CD14-positive monocyte (primary cell): ENCODE data around the gene ZNHIT3. TPM values are rescaled to one million over a fixed set of nuclear protein-coding genes. Genes with fewer than 3 reads are reported as not detected.

ENCODE experiments used
- DNase-seq, 3 donors: peaks; one replicate each; pipeline ENCODE4 v3.0.0-alpha.2; 2011 to 2022
- H2AFZ ChIP-seq: 2 replicates; pipeline ENCODE4 v1.6.0; 2012; ENCODE audit warnings: mild to moderate bottlenecking, low read depth, low read length, inconsistent platforms; ENCODE audit not compliant: insufficient read depth, poor library complexity, severe bottlenecking
- H3K27ac ChIP-seq, 2 donors: 1 replicate in 1 of 2; 2 replicates in 1 of 2; pipeline ENCODE4 v1.5.1; 2012 to 2013; ENCODE audit warnings: low read length in 2 of 2, control low read depth in 1 of 2, inconsistent platforms in 1 of 2, low read depth in 1 of 2, mild to moderate bottlenecking in 1 of 2
- H3K27me3 ChIP-seq, 2 donors: one replicate each; pipeline versions ENCODE4 v1.6.0 to v1.6.1; 2011 to 2013; ENCODE audit warnings: low read length in 2 of 2; ENCODE audit not compliant: control insufficient read depth in 2 of 2, insufficient read depth in 2 of 2
- H3K36me3 ChIP-seq, 2 donors: replicated peaks in 1 of 2; 1 replicate in 1 of 2; 2 replicates in 1 of 2; pipeline versions ENCODE4 v1.5.1 to v1.6.1; 2012 to 2013; ENCODE audit warnings: low read length in 2 of 2, control low read depth in 1 of 2, inconsistent platforms in 1 of 2, mild to moderate bottlenecking in 1 of 2; ENCODE audit not compliant: insufficient read depth in 2 of 2, control insufficient read depth in 1 of 2
- H3K4me1 ChIP-seq, 2 donors: 1 replicate in 1 of 2; 2 replicates in 1 of 2; pipeline versions ENCODE4 v1.5.1 to v1.6.1; 2012 to 2013; ENCODE audit warnings: low read length in 2 of 2, control low read depth in 1 of 2, inconsistent platforms in 1 of 2, mild to moderate bottlenecking in 1 of 2, moderate library complexity in 1 of 2; ENCODE audit not compliant: insufficient read depth in 2 of 2, control insufficient read depth in 1 of 2
- H3K4me2 ChIP-seq: replicated peaks from 2 replicates; pipeline ENCODE3; 2012; ENCODE audit warnings: low read length, moderate library complexity, mild to moderate bottlenecking; ENCODE audit not compliant: poor library complexity, severe bottlenecking; ENCODE audit errors: extremely low read depth
- H3K4me3 ChIP-seq, 3 experiments: fragments of 200-600 bp in 1 of 3; sonication (generic) in 1 of 3; replicated peaks in 1 of 3; 1 replicate in 2 of 3; 2 replicates in 1 of 3; pipeline ENCODE4 v1.5.1; 2011 to 2013; ENCODE audit warnings: low read length in 3 of 3, mild to moderate bottlenecking in 3 of 3, control low read depth in 2 of 3, low read depth in 2 of 3, inconsistent platforms in 1 of 3, moderate library complexity in 1 of 3
- H3K79me2 ChIP-seq: 2 replicates; pipeline ENCODE4 v1.6.0; 2012; ENCODE audit warnings: mild to moderate bottlenecking, control low read depth, inconsistent platforms, low read length, moderate library complexity; ENCODE audit not compliant: insufficient read depth
- H3K9ac ChIP-seq: 2 replicates; pipeline ENCODE4 v1.6.0; 2017; ENCODE audit warnings: low read length, mild to moderate bottlenecking; ENCODE audit not compliant: insufficient read depth, poor library complexity, severe bottlenecking
- H3K9me3 ChIP-seq, 2 donors: replicated peaks in 1 of 2; 1 replicate in 1 of 2; 2 replicates in 1 of 2; pipeline versions ENCODE4 v1.5.1 to v1.6.1; 2012 to 2013; ENCODE audit warnings: low read length in 2 of 2, control low read depth in 1 of 2; ENCODE audit not compliant: control insufficient read depth in 1 of 2, insufficient read depth in 1 of 2
- H4K20me1 ChIP-seq: 2 replicates; pipeline ENCODE4 v1.6.0; 2012; ENCODE audit warnings: mild to moderate bottlenecking, low read length, control low read depth, moderate library complexity; ENCODE audit not compliant: insufficient read depth
- H3K27ac Mint-ChIP-seq, 7 donors: one replicate each; pipeline ENCODE4 v1.8.0; 2020; ENCODE audit warnings: mild to moderate bottlenecking in 7 of 7, mixed read lengths in 7 of 7, moderate library complexity in 6 of 7, inconsistent platforms in 2 of 7
- H3K27me3 Mint-ChIP-seq, 3 donors: one replicate each; pipeline ENCODE4 v1.8.0; 2021 to 2022; ENCODE audit warnings: low read depth in 3 of 3, mild to moderate bottlenecking in 3 of 3, mixed read lengths in 3 of 3, moderate library complexity in 3 of 3, inconsistent platforms in 1 of 3
- H3K36me3 Mint-ChIP-seq, 2 donors: one replicate each; pipeline ENCODE4 v1.8.0; 2020; ENCODE audit warnings: mixed read lengths in 2 of 2, inconsistent platforms in 1 of 2, mild to moderate bottlenecking in 1 of 2
- H3K4me1 Mint-ChIP-seq: one replicate; pipeline ENCODE4 v1.8.0; 2020; ENCODE audit warnings: mild to moderate bottlenecking, mixed read lengths
- H3K4me3 Mint-ChIP-seq, 2 donors: one replicate each; pipeline ENCODE4 v1.8.0; 2020; ENCODE audit warnings: mild to moderate bottlenecking in 2 of 2, mixed read lengths in 2 of 2, moderate library complexity in 1 of 2
- H3K9me3 Mint-ChIP-seq, 7 donors: one replicate each; pipeline ENCODE4 v1.8.0; 2020 to 2022; ENCODE audit warnings: mixed read lengths in 7 of 7, mild to moderate bottlenecking in 6 of 7, moderate library complexity in 6 of 7, inconsistent platforms in 2 of 7
- CTCF ChIP-seq: fragments of 200-600 bp; IDR thresholded peaks from one replicate; pipeline ENCODE4 v1.8.0; 2022; ENCODE audit warnings: antibody characterized with exemption, mild to moderate bottlenecking
- WGBS: methylation state at CpG from one replicate; pipeline ENCODE4 v1.1.5; 2013; ENCODE audit warnings: missing lambda C conversion rate; ENCODE audit not compliant: insufficient coverage; 5-methylcytosine and 5-hydroxymethylcytosine counted together
- intact Hi-C, 2 donors: fragments of 100-400 bp; cut with micrococcal nuclease; formaldehyde crosslinking; loops; one replicate each; pipeline versions ENCODE4 v1.15.0 to v1.15.1; 2023
- polyA plus RNA-seq, 3 donors: library from polyadenylated mRNA; depleted of rRNA in 1 of 3; unstranded in 2 of 3; stranded (reverse) in 1 of 3; fragments of 300-500 nt in 2 of 3; fragments of >200 nt in 1 of 3; fragmentation: Illumina TruSeq in 2 of 3; gene quantifications; 1 replicate in 2 of 3; 2 replicates in 1 of 3; pipeline ENCODE4 v1.2.3, GENCODE V29; 2012 to 2021

The ZNHIT3 gene
- polyA plus RNA-seq, 3 donors = 27.6 to 70.4 (median 63.5) TPM

DNA sequence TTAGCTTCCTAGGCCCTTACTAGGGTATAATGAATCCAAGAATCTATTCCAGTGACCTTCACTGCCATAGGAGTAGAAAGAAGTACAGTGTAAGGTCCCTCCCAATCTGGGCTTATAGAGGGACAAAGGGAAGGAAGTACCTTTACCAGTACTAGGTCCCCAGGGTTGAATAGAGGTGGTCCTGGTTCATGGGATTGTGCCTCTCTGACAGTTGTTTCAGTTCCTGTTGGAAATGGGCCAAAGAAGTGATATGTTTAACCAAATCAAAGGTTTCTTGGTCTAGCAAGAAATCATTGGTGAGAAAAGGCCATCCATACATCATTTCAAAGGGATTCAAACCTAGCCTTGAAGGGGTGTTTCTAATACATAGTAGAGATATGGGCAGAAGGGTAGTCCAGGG, 16.0 kb upstream of the ZNHIT3 start:
- intact Hi-C loops = no loop called here
- Histone ChIP-seq H3K9me3 (no peaks in the 10 kb centered on the region), H4K20me1 (no peaks in the 10 kb centered on the region), H3K9ac (no peak overlapping the region), H2AFZ (no peak overlapping the region), H3K79me2 (no peaks in the 10 kb centered on the region), H3K36me3 (no peaks in the 10 kb centered on the region), H3K27ac (no peak overlapping the region), H3K27me3 (peaks cover 0 to 1% of the 10 kb centered on the region in 2 donors), H3K4me1 (no peaks in the 10 kb centered on the region), H3K4me3 (no peak overlapping the region), H3K4me2 (no peak overlapping the region)
- H3K36me3 Mint-ChIP-seq = no peaks in the 10 kb centered on the region
- H3K27ac Mint-ChIP-seq = no peak overlapping the region
- no peak for DNase-seq
- no peaks in the 10 kb centered on the region for H3K9me3 Mint-ChIP-seq
- TF ChIP-seq CTCF = no peak
- H3K27me3 Mint-ChIP-seq = peaks cover 25 to 36% (median 28%) of the 10 kb centered on the region in 3 donors
- no peak overlapping the region for H3K4me3 Mint-ChIP-seq
- no peaks in the 10 kb centered on the region for H3K4me1 Mint-ChIP-seq

- no peak overlapping the region for H3K27ac Mint-ChIP-seq
- TF ChIP-seq CTCF = no peak
- H3K4me3 Mint-ChIP-seq = no peak overlapping the region
- no peaks in the 10 kb centered on the region for H3K36me3 Mint-ChIP-seq
- no peak overlapping the region for H3K4me2 ChIP-seq
- H3K9me3 ChIP-seq = no peaks in the 10 kb centered on the region
- intact Hi-C loops = no loop called here
- no peaks in the 10 kb centered on the region for H4K20me1 ChIP-seq
- H2AFZ ChIP-seq = no peak overlapping the region
- WGBS = 71% methylated on average over 3 of the region's 7 CpGs
- no peaks in the 10 kb centered on the region for H3K4me1 ChIP-seq
- no peak for DNase-seq
- peaks cover 0 to 1% (median 0%) of the 10 kb centered on the region in 7 donors for H3K9me3 Mint-ChIP-seq
- H3K27me3 ChIP-seq = no peaks in the 10 kb centered on the region
- H3K27ac ChIP-seq = no peak overlapping the region
- H3K4me1 Mint-ChIP-seq = no peaks in the 10 kb centered on the region
- peaks cover 17 to 37% (median 27%) of the 10 kb centered on the region in 3 donors for H3K27me3 Mint-ChIP-seq
- H3K36me3 ChIP-seq = no peaks in the 10 kb centered on the region
- no peak overlapping the region for H3K9ac ChIP-seq
- no peaks in the 10 kb centered on the region for H3K79me2 ChIP-seq
- no peak overlapping the region for H3K4me3 ChIP-seq
Measured at GRCh38 chr17:36474571-36474970, 11.9 kb upstream of the ZNHIT3 start.
